Measurements from ENCODE around the gene SEMA6B.

Gene SEMA6B

DNA sequence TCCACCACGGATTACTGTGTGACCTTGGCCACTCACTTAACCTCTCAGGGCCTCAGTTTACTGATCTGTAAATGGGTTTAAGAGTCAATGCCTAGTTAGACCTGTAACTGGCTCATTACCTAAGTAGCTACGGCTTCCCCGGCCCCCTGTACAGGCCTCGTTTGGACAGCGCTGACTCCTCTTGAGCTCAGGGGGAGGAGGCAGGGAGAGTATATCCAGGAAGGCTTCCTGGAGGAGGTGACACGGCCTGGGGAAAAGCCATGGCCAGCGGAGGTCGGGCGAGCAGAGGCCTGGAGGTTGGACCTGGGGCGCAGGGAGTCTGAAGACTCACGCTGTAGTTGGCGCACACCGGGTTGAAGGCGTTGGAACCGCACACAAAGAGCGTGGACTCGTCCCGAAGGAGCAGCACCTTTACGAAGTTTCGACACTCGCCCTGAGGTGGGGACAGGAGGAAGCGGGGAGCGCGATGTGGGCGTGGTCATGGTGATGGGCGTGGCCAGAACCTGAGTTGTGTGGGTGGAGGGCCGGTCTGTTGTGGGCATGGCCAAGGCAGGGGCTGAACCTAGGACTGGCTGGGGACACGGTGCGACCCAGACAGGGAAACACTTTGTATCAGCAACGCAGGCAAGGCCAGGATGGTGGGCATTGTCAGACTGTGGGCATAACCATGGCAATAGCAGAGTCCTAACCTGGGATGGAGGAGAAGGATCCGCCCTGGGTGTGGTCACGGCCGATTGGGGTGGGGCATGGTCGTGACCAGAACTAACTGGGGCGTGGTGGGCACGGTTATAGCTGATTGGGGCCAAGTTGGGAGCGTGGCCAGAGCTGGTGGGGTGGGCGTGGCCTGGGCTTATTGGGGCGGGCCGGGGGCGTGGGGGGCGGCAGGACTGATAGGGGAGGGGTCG is 3.6 kb downstream of the SEMA6B start:
- CTCF ChIA-PET: interaction anchor here (0.7 to 2.3 kb wide), 8 partner anchors 11 to 77 kb away, joined by 3 to 11 read pairs (median 4); no protein-coding TSS in a partner anchor
- no peak for TF ChIP-seq CTCF (IDR thresholded peaks at IDR 0.05; ENCODE audit: control extremely low read depth, extremely low read depth, low read depth, missing control alignments)
- POLR2A ChIA-PET: no interaction called here
- DNase-seq (ENCODE audit: extremely low spot score): no peak

DNA sequence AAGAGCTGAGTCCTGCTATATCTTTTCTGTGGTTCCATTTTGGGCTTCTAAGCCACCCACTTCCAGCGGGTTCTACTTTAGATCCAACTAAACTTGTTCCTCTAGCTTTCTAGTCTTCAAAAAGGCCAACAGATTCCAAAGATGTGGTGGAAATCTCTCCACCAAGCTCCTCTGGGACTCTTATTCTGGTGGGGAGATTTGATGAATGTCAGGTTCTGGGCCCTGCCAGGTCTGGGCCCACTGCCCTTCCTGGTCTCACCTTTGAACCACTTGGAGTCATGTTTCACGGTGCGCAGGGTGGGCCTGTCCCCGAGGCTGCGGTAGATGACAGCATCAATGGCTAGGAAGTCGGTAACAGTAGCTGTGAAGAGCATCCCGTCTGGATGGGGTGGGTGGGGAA is 4.8 kb downstream of the SEMA6B start:
- ChIA-PET POLR2A (no interaction called here), CTCF (no interaction called here)
- no peak for DNase-seq (ENCODE audit: extremely low spot score)
- TF ChIP-seq CTCF (IDR thresholded peaks at IDR 0.05; ENCODE audit: control extremely low read depth, extremely low read depth, low read depth, missing control alignments): no peak

GRCh38 chr19:4553775-4554174 is 5.7 kb downstream of the SEMA6B start:
- DNase-seq (ENCODE audit: extremely low spot score): no peak
- no peak for TF ChIP-seq CTCF (IDR thresholded peaks at IDR 0.05; ENCODE audit: control extremely low read depth, extremely low read depth, low read depth, missing control alignments)
- ChIA-PET CTCF (no interaction called here), POLR2A (no interaction called here)

DNA sequence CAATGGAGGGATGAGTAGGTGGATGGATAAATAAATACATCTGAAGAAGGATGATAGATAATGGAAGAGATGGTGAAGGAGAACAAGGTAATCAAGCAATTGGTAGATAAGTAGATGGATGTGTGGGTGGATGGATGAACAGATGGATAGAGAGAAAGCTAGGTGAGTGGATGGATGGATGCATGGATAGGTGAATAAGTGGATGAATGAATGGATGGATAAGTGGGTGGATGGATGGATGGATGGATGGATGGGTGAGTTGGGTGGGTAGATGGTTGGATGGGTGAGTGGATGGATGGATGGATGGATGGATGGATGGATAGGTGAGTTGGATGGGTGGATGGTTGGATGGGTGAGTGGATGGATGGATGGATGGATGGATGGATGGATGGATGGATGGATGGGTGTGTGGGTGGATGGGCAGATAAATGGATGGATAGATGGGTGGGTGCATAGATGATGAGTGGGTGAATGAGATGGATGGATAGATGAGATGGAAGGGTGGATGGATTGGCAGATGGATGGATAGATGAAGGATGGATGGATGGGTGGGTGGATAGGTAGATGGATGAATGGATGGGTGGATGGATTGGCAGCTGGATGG is 6.3 kb downstream of the SEMA6B start:
- no peak for DNase-seq (ENCODE audit: extremely low spot score)
- ChIA-PET POLR2A (no interaction called here), CTCF (no interaction called here)

DNA sequence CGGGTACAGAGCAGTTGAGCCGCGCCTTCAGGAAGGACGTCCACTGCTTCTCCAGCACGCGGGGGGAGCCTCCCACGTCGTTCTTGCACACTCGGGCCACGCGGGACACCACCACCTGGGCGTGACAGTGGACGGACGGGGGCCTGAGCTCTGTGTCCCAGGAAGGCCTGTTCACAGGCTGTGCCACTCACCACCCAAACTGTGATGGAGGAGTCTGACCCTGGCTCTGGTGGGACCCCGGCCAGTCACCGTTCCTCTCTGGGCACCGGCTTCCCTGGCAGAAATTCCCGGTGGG is 7.0 kb downstream of the SEMA6B start:
- DNase-seq (ENCODE audit: extremely low spot score): no peak
- no peak for TF ChIP-seq CTCF (IDR thresholded peaks at IDR 0.05; ENCODE audit: control extremely low read depth, extremely low read depth, low read depth, missing control alignments)
- ChIA-PET CTCF (no interaction called here), POLR2A (no interaction called here)

More for the DNA sequence above, 6.3 kb downstream of the SEMA6B start:
- TF ChIP-seq CTCF (IDR thresholded peaks at IDR 0.05; ENCODE audit: control extremely low read depth, extremely low read depth, low read depth, missing control alignments): no peak

DNA sequence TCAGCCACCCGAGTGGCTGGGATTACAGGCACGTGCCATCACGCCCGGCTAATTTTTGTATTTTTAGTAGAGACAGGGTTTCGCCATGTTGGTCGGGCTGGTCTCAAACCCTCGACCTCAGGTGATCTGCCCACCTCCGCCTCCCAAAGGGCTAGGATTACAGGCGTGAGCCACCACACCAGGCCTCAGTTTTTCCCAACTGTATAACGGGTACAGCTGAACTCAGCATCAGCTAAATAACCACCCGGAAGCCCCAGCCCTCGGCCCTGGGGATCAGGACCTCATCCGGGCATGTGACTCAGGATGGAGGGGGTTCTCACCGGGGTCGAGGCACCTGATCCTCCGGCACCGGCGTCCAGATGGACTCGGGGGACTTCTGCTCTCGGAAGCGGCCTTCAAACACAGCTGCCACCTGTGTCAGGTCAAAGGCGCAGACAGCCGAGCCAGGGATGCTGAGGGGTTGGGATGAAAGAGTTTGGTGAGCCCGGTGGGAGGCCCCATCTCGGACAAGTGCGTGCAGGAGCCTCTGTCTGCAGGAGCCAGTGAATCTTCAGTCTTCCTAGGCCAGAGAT is 8.9 kb downstream of the SEMA6B start:
- no peak for DNase-seq (ENCODE audit: extremely low spot score)
- CTCF ChIA-PET: no interaction called here
- POLR2A ChIA-PET: no interaction called here
- no peak for TF ChIP-seq CTCF (IDR thresholded peaks at IDR 0.05; ENCODE audit: control extremely low read depth, extremely low read depth, low read depth, missing control alignments)
